ENCODE results near the gene ALDH1A3. TPM values are rescaled to one million over a fixed set of nuclear protein-coding genes. Genes with fewer than 3 reads are reported as not detected.

Gene ALDH1A3
- total RNA-seq, 1 experiment from 2014 or later: 5,398 TPM

GRCh38 chr15:100944244-100944895 is 64.7 kb downstream of the ALDH1A3 start:
- intact Hi-C loops (cut with micrococcal nuclease): no loop called here
- ATAC-seq (no peak), DNase-seq (no peak)
- no peaks in the 10 kb centered on the region for H3K4me1 ChIP-seq (ENCODE audit: insufficient read depth, low read length)
- H3K4me3 ChIP-seq (ENCODE audit: low read length): no peak overlapping the region
- no peak for TF ChIP-seq EZH2 (IDR thresholded peaks at IDR 0.05; ENCODE audit: low read length, unreplicated experiment)
- TF ChIP-seq, protein P1, sequence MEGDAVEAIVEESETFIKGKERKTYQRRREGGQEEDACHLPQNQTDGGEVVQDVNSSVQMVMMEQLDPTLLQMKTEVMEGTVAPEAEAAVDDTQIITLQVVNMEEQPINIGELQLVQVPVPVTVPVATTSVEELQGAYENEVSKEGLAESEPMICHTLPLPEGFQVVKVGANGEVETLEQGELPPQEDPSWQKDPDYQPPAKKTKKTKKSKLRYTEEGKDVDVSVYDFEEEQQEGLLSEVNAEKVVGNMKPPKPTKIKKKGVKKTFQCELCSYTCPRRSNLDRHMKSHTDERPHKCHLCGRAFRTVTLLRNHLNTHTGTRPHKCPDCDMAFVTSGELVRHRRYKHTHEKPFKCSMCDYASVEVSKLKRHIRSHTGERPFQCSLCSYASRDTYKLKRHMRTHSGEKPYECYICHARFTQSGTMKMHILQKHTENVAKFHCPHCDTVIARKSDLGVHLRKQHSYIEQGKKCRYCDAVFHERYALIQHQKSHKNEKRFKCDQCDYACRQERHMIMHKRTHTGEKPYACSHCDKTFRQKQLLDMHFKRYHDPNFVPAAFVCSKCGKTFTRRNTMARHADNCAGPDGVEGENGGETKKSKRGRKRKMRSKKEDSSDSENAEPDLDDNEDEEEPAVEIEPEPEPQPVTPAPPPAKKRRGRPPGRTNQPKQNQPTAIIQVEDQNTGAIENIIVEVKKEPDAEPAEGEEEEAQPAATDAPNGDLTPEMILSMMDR (conservative IDR thresholded peaks at IDR 0.05; ENCODE audit: low read depth, low read length): no peak
- no peak for TF ChIP-seq EZH2phosphoT487 (IDR thresholded peaks at IDR 0.05; ENCODE audit: borderline replicate concordance, low read length)
- no peaks in the 10 kb centered on the region for H3K36me3 ChIP-seq (ENCODE audit: low read depth, low read length)
- H3K79me2 ChIP-seq (ENCODE audit: low read length): no peaks in the 10 kb centered on the region
- no peaks in the 10 kb centered on the region for H3K27me3 ChIP-seq (ENCODE audit: low read length)
- H2AFZ ChIP-seq (ENCODE audit: low read length): no peak overlapping the region
- CTCF ChIA-PET: no interaction called here
- POLR2A ChIA-PET (ENCODE audit: unreplicated experiment): no interaction called here
- no peaks in the 10 kb centered on the region for H3F3A ChIP-seq (ENCODE audit: low read length, unreplicated experiment)
- no peaks in the 10 kb centered on the region for H3K9me3 ChIP-seq (ENCODE audit: low read length)
- no TSS peak for BruUV-seq (replicated peaks)
- H3K9me2 ChIP-seq (replicated peaks; ENCODE audit: low read length): no peaks in the 10 kb centered on the region
- H3K4me2 ChIP-seq (ENCODE audit: low read length): no peak overlapping the region
- no peak overlapping the region for H3K9ac ChIP-seq (ENCODE audit: low read length)
- H3K27ac ChIP-seq (ENCODE audit: low read length): no peak overlapping the region
- no peaks in the 10 kb centered on the region for H4K20me1 ChIP-seq (ENCODE audit: low read length)

GRCh38 chr15:100944986-100945385 is 65.4 kb downstream of the ALDH1A3 start:
- Histone ChIP-seq H4K20me1 (ENCODE audit: low read length) (no peaks in the 10 kb centered on the region), H3K27me3 (ENCODE audit: low read length) (no peaks in the 10 kb centered on the region), H3K9me3 (ENCODE audit: low read length) (no peaks in the 10 kb centered on the region), H2AFZ (ENCODE audit: low read length) (no peak overlapping the region), H3F3A (ENCODE audit: low read length, unreplicated experiment) (no peaks in the 10 kb centered on the region), H3K9ac (ENCODE audit: low read length) (no peak overlapping the region), H3K9me2 (replicated peaks; ENCODE audit: low read length) (no peaks in the 10 kb centered on the region), H3K36me3 (ENCODE audit: low read depth, low read length) (no peaks in the 10 kb centered on the region), H3K27ac (ENCODE audit: low read length) (no peak overlapping the region), H3K4me3 (ENCODE audit: low read length) (no peak overlapping the region), H3K79me2 (ENCODE audit: low read length) (no peaks in the 10 kb centered on the region), H3K4me2 (ENCODE audit: low read length) (no peak overlapping the region), H3K4me1 (ENCODE audit: insufficient read depth, low read length) (no peaks in the 10 kb centered on the region)
- ChIA-PET CTCF (no interaction called here), POLR2A (ENCODE audit: unreplicated experiment) (no interaction called here)
- DNase-seq (no peak), ATAC-seq (no peak)
- BruUV-seq (replicated peaks): no TSS peak
- TF ChIP-seq EZH2phosphoT487 (IDR thresholded peaks at IDR 0.05; ENCODE audit: borderline replicate concordance, low read length): no peak
- TF ChIP-seq EZH2 (IDR thresholded peaks at IDR 0.05; ENCODE audit: low read length, unreplicated experiment): no peak
- TF ChIP-seq, protein P1 (conservative IDR thresholded peaks at IDR 0.05; ENCODE audit: low read depth, low read length): no peak
- intact Hi-C loops (cut with micrococcal nuclease): no loop called here

GRCh38 chr15:100947760-100948429 is 68.3 kb downstream of the ALDH1A3 start:
- Histone ChIP-seq H2AFZ (ENCODE audit: low read length) (no peak overlapping the region), H3K36me3 (ENCODE audit: low read depth, low read length) (no peaks in the 10 kb centered on the region), H3K27me3 (ENCODE audit: low read length) (no peaks in the 10 kb centered on the region), H3K4me3 (ENCODE audit: low read length) (no peak overlapping the region), H3K9me3 (ENCODE audit: low read length) (no peaks in the 10 kb centered on the region), H4K20me1 (ENCODE audit: low read length) (no peaks in the 10 kb centered on the region), H3K9ac (ENCODE audit: low read length) (no peak overlapping the region), H3K4me2 (ENCODE audit: low read length) (no peak overlapping the region), H3K9me2 (replicated peaks; ENCODE audit: low read length) (no peaks in the 10 kb centered on the region), H3K27ac (ENCODE audit: low read length) (no peak overlapping the region), H3K4me1 (ENCODE audit: insufficient read depth, low read length) (no peaks in the 10 kb centered on the region), H3F3A (ENCODE audit: low read length, unreplicated experiment) (no peaks in the 10 kb centered on the region), H3K79me2 (ENCODE audit: low read length) (no peaks in the 10 kb centered on the region)
- CTCF ChIA-PET: no interaction called here
- no peak for ATAC-seq
- TF ChIP-seq EZH2phosphoT487 (IDR thresholded peaks at IDR 0.05; ENCODE audit: borderline replicate concordance, low read length): no peak
- TF ChIP-seq, protein P1 (conservative IDR thresholded peaks at IDR 0.05; ENCODE audit: low read depth, low read length): no peak
- no peak for TF ChIP-seq EZH2 (IDR thresholded peaks at IDR 0.05; ENCODE audit: low read length, unreplicated experiment)
- POLR2A ChIA-PET (ENCODE audit: unreplicated experiment): no interaction called here
- intact Hi-C loops (cut with micrococcal nuclease): no loop called here
- no TSS peak for BruUV-seq (replicated peaks)
- no peak for DNase-seq

Data from PC-3 (cell line).